Naive B cell (primary cell): ENCODE data around the gene CCN5. TPM values are rescaled to one million over a fixed set of nuclear protein-coding genes. Genes with fewer than 3 reads are reported as not detected.
"Not testable (repeated sequence)": the region's sequence is repeated elsewhere in the genome, so short reads cannot be mapped to it uniquely, and the experiment has no call there.

ENCODE experiments used
- ATAC-seq, 2 donors: fragments of 150-1000 bp; cut with Tn5 transposase; 2 replicates each; pipeline ENCODE4 v1.10.0; 2021; ENCODE audit warnings: low read depth in 2 of 2, mild to moderate bottlenecking in 2 of 2, moderate library complexity in 2 of 2
- DNase-seq: peaks from one replicate; pipeline ENCODE4 v3.0.0; 2022
- H3K27ac Mint-ChIP-seq, 6 donors: one replicate each; pipeline ENCODE4 v1.8.0; 2020 to 2022; ENCODE audit warnings: mild to moderate bottlenecking in 6 of 6, mixed read lengths in 6 of 6, moderate library complexity in 5 of 6, inconsistent platforms in 2 of 6
- H3K27me3 Mint-ChIP-seq, 3 donors: one replicate each; pipeline ENCODE4 v1.8.0; 2021 to 2022; ENCODE audit warnings: mixed read lengths in 3 of 3, mild to moderate bottlenecking in 1 of 3
- H3K36me3 Mint-ChIP-seq, 2 donors: one replicate each; pipeline ENCODE4 v1.8.0; 2020 to 2022; ENCODE audit warnings: mixed read lengths in 2 of 2, inconsistent platforms in 1 of 2, mild to moderate bottlenecking in 1 of 2
- H3K4me1 Mint-ChIP-seq, 3 donors: one replicate each; pipeline ENCODE4 v1.8.0; 2020 to 2022; ENCODE audit warnings: mixed read lengths in 3 of 3, inconsistent platforms in 1 of 3, mild to moderate bottlenecking in 1 of 3, moderate library complexity in 1 of 3
- H3K4me3 Mint-ChIP-seq, 8 donors: one replicate each; pipeline ENCODE4 v1.8.0; 2020 to 2022; ENCODE audit warnings: mild to moderate bottlenecking in 8 of 8, mixed read lengths in 8 of 8, moderate library complexity in 8 of 8, inconsistent platforms in 2 of 8
- H3K9me3 Mint-ChIP-seq, 7 donors: one replicate each; pipeline ENCODE4 v1.8.0; 2020 to 2022; ENCODE audit warnings: mixed read lengths in 7 of 7, mild to moderate bottlenecking in 5 of 7, inconsistent platforms in 2 of 7, moderate library complexity in 1 of 7
- polyA plus RNA-seq, 6 donors: library from polyadenylated mRNA; unstranded; fragments of 300-500 nt; fragmentation: Illumina TruSeq; gene quantifications; one replicate each; pipeline ENCODE4 v1.2.3, GENCODE V29; 2021; ENCODE audit warnings: low read depth in 6 of 6

CCN5 gene
- polyA plus RNA-seq, 6 donors from 2014 or later = not detected

GRCh38 chr20:44688053-44688625 lies 27.0 kb upstream of the CCN5 start:
- DNase-seq = no peak
- Mint-ChIP-seq H3K4me1 (peaks cover 8 to 14% (median 13%) of the 10 kb centered on the region in 3 donors), H3K36me3 (no peaks in the 10 kb centered on the region), H3K9me3 (peaks cover 0 to 7% (median 0%) of the 10 kb centered on the region in 7 donors), H3K27ac (no peak overlapping the region), H3K27me3 (peaks cover 0 to 5% (median 4%) of the 10 kb centered on the region in 3 donors), H3K4me3 (no peak overlapping the region)
- no peak for ATAC-seq

GRCh38 chr20:44689809-44690208 lies 25.4 kb upstream of the CCN5 start:
- peaks cover 0 to 7% (median 0%) of the 10 kb centered on the region in 7 donors for H3K9me3 Mint-ChIP-seq
- DNase-seq (no peak), ATAC-seq (no peak)
- H3K36me3 Mint-ChIP-seq = no peaks in the 10 kb centered on the region
- H3K27ac Mint-ChIP-seq = no peak overlapping the region
- peaks cover 0 to 5% (median 4%) of the 10 kb centered on the region in 3 donors for H3K27me3 Mint-ChIP-seq
- H3K4me1 Mint-ChIP-seq = peaks cover 5 to 7% (median 5%) of the 10 kb centered on the region in 3 donors
- H3K4me3 Mint-ChIP-seq = no peak overlapping the region

GRCh38 chr20:44690781-44691423 lies 24.3 kb upstream of the CCN5 start:
- no peaks in the 10 kb centered on the region for H3K36me3 Mint-ChIP-seq
- H3K4me3 Mint-ChIP-seq = no peak overlapping the region
- ATAC-seq (no peak), DNase-seq (no peak)
- H3K9me3 Mint-ChIP-seq = peaks cover 0 to 7% (median 0%) of the 10 kb centered on the region in 7 donors
- no peaks in the 10 kb centered on the region for H3K27me3 Mint-ChIP-seq
- H3K4me1 Mint-ChIP-seq = no peaks in the 10 kb centered on the region
- no peak overlapping the region for H3K27ac Mint-ChIP-seq

- H3K27me3 Mint-ChIP-seq = no peaks in the 10 kb centered on the region
- H3K4me3 Mint-ChIP-seq = peak overlapping the region in 1 of 8 donors; percentile 63
- ATAC-seq (no peak), DNase-seq (no peak)
- no peaks in the 10 kb centered on the region for H3K4me1 Mint-ChIP-seq
- H3K36me3 Mint-ChIP-seq = no peaks in the 10 kb centered on the region
- H3K9me3 Mint-ChIP-seq = peaks cover 0 to 7% (median 0%) of the 10 kb centered on the region in 7 donors
- no peak overlapping the region for H3K27ac Mint-ChIP-seq
These were observed 23.4 kb upstream of the CCN5 start for GRCh38 chr20:44691424-44692423.

- no peaks in the 10 kb centered on the region for H3K36me3 Mint-ChIP-seq
- no peaks in the 10 kb centered on the region for H3K27me3 Mint-ChIP-seq
- H3K27ac Mint-ChIP-seq = no peak overlapping the region
- DNase-seq (no peak), ATAC-seq (no peak)
- H3K4me1 Mint-ChIP-seq = no peaks in the 10 kb centered on the region
- H3K9me3 Mint-ChIP-seq = peaks cover 0 to 7% (median 0%) of the 10 kb centered on the region in 7 donors
- no peak overlapping the region for H3K4me3 Mint-ChIP-seq
These were observed 22.2 kb upstream of the CCN5 start for GRCh38 chr20:44692932-44693480.

GRCh38 chr20:44693627-44694026 lies 21.5 kb upstream of the CCN5 start:
- Mint-ChIP-seq H3K27ac (no peak overlapping the region), H3K4me3 (no peak overlapping the region), H3K27me3 (no peaks in the 10 kb centered on the region), H3K4me1 (no peaks in the 10 kb centered on the region), H3K9me3 (peaks cover 0 to 7% (median 0%) of the 10 kb centered on the region in 7 donors), H3K36me3 (no peaks in the 10 kb centered on the region)
- DNase-seq (no peak), ATAC-seq (no peak)

GRCh38 chr20:44694159-44694558 lies 21.0 kb upstream of the CCN5 start:
- Mint-ChIP-seq H3K9me3 (peaks cover 0 to 7% (median 0%) of the 10 kb centered on the region in 7 donors), H3K27ac (no peak overlapping the region), H3K4me1 (no peaks in the 10 kb centered on the region), H3K36me3 (no peaks in the 10 kb centered on the region), H3K4me3 (no peak overlapping the region), H3K27me3 (no peaks in the 10 kb centered on the region)
- no peak for ATAC-seq
- no peak for DNase-seq

- ATAC-seq (no peak), DNase-seq (no peak)
- H3K27me3 Mint-ChIP-seq = no peaks in the 10 kb centered on the region
- H3K9me3 Mint-ChIP-seq = peaks cover 0 to 7% (median 0%) of the 10 kb centered on the region in 7 donors
- H3K27ac Mint-ChIP-seq = no peak overlapping the region
- H3K4me1 Mint-ChIP-seq = no peaks in the 10 kb centered on the region
- H3K4me3 Mint-ChIP-seq = no peak overlapping the region
- H3K36me3 Mint-ChIP-seq = no peaks in the 10 kb centered on the region
These were observed 19.9 kb upstream of the CCN5 start for GRCh38 chr20:44695295-44695673.

GRCh38 chr20:44695674-44696300 lies 19.4 kb upstream of the CCN5 start:
- H3K4me3 Mint-ChIP-seq = no peak overlapping the region
- ATAC-seq (no peak), DNase-seq (no peak)
- H3K4me1 Mint-ChIP-seq = no peaks in the 10 kb centered on the region
- H3K36me3 Mint-ChIP-seq = no peaks in the 10 kb centered on the region
- H3K27me3 Mint-ChIP-seq = no peaks in the 10 kb centered on the region
- peaks cover 0 to 7% (median 0%) of the 10 kb centered on the region in 7 donors for H3K9me3 Mint-ChIP-seq
- peak overlapping the region in 1 of 6 donors; percentile 69 for H3K27ac Mint-ChIP-seq

GRCh38 chr20:44696315-44696714 lies 18.9 kb upstream of the CCN5 start:
- ATAC-seq (no peak), DNase-seq (no peak)
- no peaks in the 10 kb centered on the region for H3K4me1 Mint-ChIP-seq
- no peaks in the 10 kb centered on the region for H3K36me3 Mint-ChIP-seq
- H3K4me3 Mint-ChIP-seq = no peak overlapping the region
- H3K27ac Mint-ChIP-seq = no peak overlapping the region
- H3K9me3 Mint-ChIP-seq = peaks cover 0 to 7% (median 0%) of the 10 kb centered on the region in 7 donors
- no peaks in the 10 kb centered on the region for H3K27me3 Mint-ChIP-seq

GRCh38 chr20:44697041-44697440 lies 18.1 kb upstream of the CCN5 start:
- DNase-seq, H3K4me1 Mint-ChIP-seq, H3K27me3 Mint-ChIP-seq, H3K36me3 Mint-ChIP-seq, H3K9me3 Mint-ChIP-seq, ATAC-seq: not testable (repeated sequence)
- peak overlapping the region in 2 of 8 donors; percentile 41 for H3K4me3 Mint-ChIP-seq
- peak overlapping the region in 1 of 6 donors; percentile 56 for H3K27ac Mint-ChIP-seq

GRCh38 chr20:44698351-44698750 lies 16.8 kb upstream of the CCN5 start:
- H3K27me3 Mint-ChIP-seq = peaks cover 0 to 4% (median 0%) of the 10 kb centered on the region in 3 donors
- peaks cover 0 to 10% (median 0%) of the 10 kb centered on the region in 3 donors for H3K4me1 Mint-ChIP-seq
- H3K9me3 Mint-ChIP-seq = no peaks in the 10 kb centered on the region
- DNase-seq = no peak
- no peak for ATAC-seq
- no peak overlapping the region for H3K27ac Mint-ChIP-seq
- H3K4me3 Mint-ChIP-seq = no peak overlapping the region
- H3K36me3 Mint-ChIP-seq = no peaks in the 10 kb centered on the region

- ATAC-seq (no peak), DNase-seq (no peak)
- Mint-ChIP-seq H3K27ac (peak overlapping the region in 1 of 6 donors; percentile 84), H3K4me3 (peak overlapping the region in 1 of 8 donors; percentile 66), H3K36me3 (no peaks in the 10 kb centered on the region), H3K4me1 (peaks cover 0 to 12% (median 0%) of the 10 kb centered on the region in 3 donors), H3K27me3 (peaks cover 0 to 8% (median 0%) of the 10 kb centered on the region in 3 donors), H3K9me3 (no peaks in the 10 kb centered on the region)
These were observed 14.9 kb upstream of the CCN5 start for GRCh38 chr20:44700306-44700705.
